ENCODE measurements around the gene PCIF1.
"Not testable (repeated sequence)": the region's sequence is repeated elsewhere in the genome, so short reads cannot be mapped to it uniquely, and the experiment has no call there.

Gene PCIF1

GRCh38 chr20:45924391-45925261, 9.9 kb upstream of the PCIF1 start:
- peak; percentile 68 for DNase-seq

- DNase-seq = no peak
Observed at GRCh38 chr20:45925821-45926506, 8.5 kb upstream of the PCIF1 start.

GRCh38 chr20:45926731-45927070, 7.8 kb upstream of the PCIF1 start:
- no peak for DNase-seq

- DNase-seq = peak; percentile 42
Observed at GRCh38 chr20:45927071-45927878, 7.2 kb upstream of the PCIF1 start.

GRCh38 chr20:45931680-45932079, 2.8 kb upstream of the PCIF1 start:
- not testable (repeated sequence) for DNase-seq

- peak; percentile 96 for DNase-seq
Observed at GRCh38 chr20:45933266-45934045, 1.0 kb upstream of the PCIF1 start.

GRCh38 chr20:45934046-45934585, 367 bp upstream of the PCIF1 start:
- peak; percentile 81 for DNase-seq

GRCh38 chr20:45935416-45936046, 1.0 kb downstream of the PCIF1 start:
- DNase-seq = no peak

GRCh38 chr20:45937765-45938164, 3.3 kb downstream of the PCIF1 start:
- no peak for DNase-seq

GRCh38 chr20:45938727-45939438, 4.4 kb downstream of the PCIF1 start:
- peak; percentile 31 for DNase-seq

GRCh38 chr20:45940053-45940452, 5.6 kb downstream of the PCIF1 start:
- DNase-seq = no peak

- no peak for DNase-seq
Observed at GRCh38 chr20:45940469-45940868, 6.0 kb downstream of the PCIF1 start.

GRCh38 chr20:45943613-45944012, 9.1 kb downstream of the PCIF1 start:
- DNase-seq = no peak

- DNase-seq = peak; percentile 88
Observed at GRCh38 chr20:45944151-45944964, 9.9 kb downstream of the PCIF1 start.

GRCh38 chr20:45944965-45945677, 10.6 kb downstream of the PCIF1 start:
- no peak for DNase-seq

- DNase-seq = no peak
Observed at GRCh38 chr20:45945678-45946148, 11.2 kb downstream of the PCIF1 start.

- DNase-seq = no peak
Observed at GRCh38 chr20:45946149-45946970, 11.9 kb downstream of the PCIF1 start.

- no peak for DNase-seq
Observed at GRCh38 chr20:45947110-45947866, 12.8 kb downstream of the PCIF1 start.
